Naive thymus-derived CD8-positive, alpha-beta T cell (primary cell): ENCODE results near the gene MAST3. TPM values are rescaled to one million over a fixed set of nuclear protein-coding genes. Genes with fewer than 3 reads are reported as not detected.
A peak's percentile ranks its signal among the peaks of the same experiment; 100 is the strongest.

ENCODE experiments used
- ATAC-seq, 2 donors: fragments of 150-1000 bp; cut with Tn5 transposase in 1 of 2; sonication (Bioruptor Pico), chemical (Tn5 transposase) in 1 of 2; 1 replicate in 1 of 2; 2 replicates in 1 of 2; pipeline ENCODE4 v1.10.0; 2021; ENCODE audit warnings: mild to moderate bottlenecking in 2 of 2, moderate library complexity in 2 of 2
- POLR2A ChIA-PET: fragments of 350-600 bp; sonication (Branson Sonifier 250); formaldehyde crosslinking; loops from one replicate; lab custom pipeline; 2021; ENCODE audit warnings: antibody characterized with exemption; lab: Charles Lee
- DNase-seq, 10 donors: peaks; one replicate each; pipeline versions ENCODE4 v3.0.0 to v3.0.0-alpha.2; 2020 to 2022
- H3K27ac Mint-ChIP-seq, 10 donors: one replicate each; pipeline ENCODE4 v1.8.0; 2020 to 2022; ENCODE audit warnings: mild to moderate bottlenecking in 10 of 10, mixed read lengths in 10 of 10, moderate library complexity in 4 of 10, inconsistent platforms in 1 of 10
- H3K27me3 Mint-ChIP-seq, 5 donors: one replicate each; pipeline ENCODE4 v1.8.0; 2021 to 2022; ENCODE audit warnings: mixed read lengths in 5 of 5
- H3K36me3 Mint-ChIP-seq, 3 donors: one replicate each; pipeline ENCODE4 v1.8.0; 2020 to 2022; ENCODE audit warnings: mixed read lengths in 3 of 3, mild to moderate bottlenecking in 2 of 3, inconsistent platforms in 1 of 3
- H3K4me1 Mint-ChIP-seq, 4 donors: one replicate each; pipeline ENCODE4 v1.8.0; 2021 to 2022; ENCODE audit warnings: mixed read lengths in 4 of 4
- H3K4me3 Mint-ChIP-seq, 10 donors: one replicate each; pipeline ENCODE4 v1.8.0; 2020 to 2022; ENCODE audit warnings: mild to moderate bottlenecking in 10 of 10, mixed read lengths in 10 of 10, moderate library complexity in 6 of 10, inconsistent platforms in 1 of 10
- H3K9me3 Mint-ChIP-seq, 9 donors: one replicate each; pipeline ENCODE4 v1.8.0; 2020 to 2022; ENCODE audit warnings: mixed read lengths in 9 of 9, mild to moderate bottlenecking in 3 of 9, inconsistent platforms in 1 of 9, moderate library complexity in 1 of 9
- polyA plus RNA-seq, 3 donors: library from polyadenylated mRNA; unstranded; fragments of 300-500 nt; fragmentation: Illumina TruSeq; gene quantifications; one replicate each; pipeline ENCODE4 v1.2.3, GENCODE V29; 2021
- total RNA-seq, 8 experiments: library from RNA in 2 of 8; stranded (reverse) in 2 of 8; gene quantifications; one replicate each; pipeline ENCODE4 v1.2.3 and lab custom pipeline; 2021 to 2026

The MAST3 gene
- total and polyA plus RNA-seq, 5 experiments from 2014 or later, result 9.4 to 44.8 (median 15.7) TPM

DNA sequence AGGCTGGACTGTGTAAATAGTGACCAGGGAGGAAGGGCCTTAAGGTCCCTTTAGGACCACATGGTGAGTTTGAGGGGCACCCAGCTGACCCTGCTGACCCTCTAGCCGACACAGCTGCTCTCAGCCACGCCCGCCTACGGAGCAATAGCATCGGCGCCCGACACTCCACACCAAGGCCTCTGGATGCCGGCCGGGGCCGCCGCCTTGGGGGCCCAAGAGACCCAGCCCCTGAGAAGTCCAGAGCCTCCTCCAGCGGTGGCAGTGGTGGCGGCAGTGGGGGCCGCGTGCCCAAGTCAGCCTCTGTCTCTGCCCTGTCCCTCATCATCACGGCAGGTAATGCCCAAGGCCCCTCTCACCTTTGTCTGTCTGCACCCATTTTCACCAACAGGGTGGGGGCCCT, 46.8 kb downstream of the MAST3 start:
- Mint-ChIP-seq H3K4me3 (no peak overlapping the region), H3K27ac (peak overlapping the region in 4 of 10 donors; percentile 60 to 81 (median 76)), H3K9me3 (no peaks in the 10 kb centered on the region), H3K4me1 (peaks cover 0 to 3% (median 1%) of the 10 kb centered on the region in 4 donors), H3K36me3 (peaks cover 3 to 86% (median 14%) of the 10 kb centered on the region in 3 donors), H3K27me3 (no peaks in the 10 kb centered on the region)
- POLR2A ChIA-PET, result interaction anchor here (1.2 to 1.7 kb wide), 2 partner anchors 17 to 25 kb away, joined by 3 to 4 read pairs; no protein-coding TSS in a partner anchor
- no peak for DNase-seq
- no peak for ATAC-seq

DNA sequence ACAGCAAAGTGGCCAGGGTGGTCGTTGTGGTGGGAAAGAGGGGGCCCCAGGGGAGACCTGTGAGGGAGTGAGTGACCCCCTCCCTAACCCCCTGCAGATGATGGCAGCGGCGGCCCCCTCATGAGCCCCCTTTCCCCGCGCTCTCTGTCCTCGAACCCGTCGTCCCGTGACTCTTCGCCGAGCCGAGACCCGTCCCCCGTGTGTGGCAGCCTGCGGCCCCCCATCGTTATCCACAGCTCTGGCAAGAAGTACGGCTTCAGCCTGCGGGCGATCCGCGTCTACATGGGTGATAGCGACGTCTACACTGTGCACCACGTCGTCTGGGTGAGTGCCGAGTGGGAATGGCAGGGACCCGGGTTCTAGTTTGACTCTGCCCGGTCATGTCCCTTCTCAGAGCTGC, 47.3 kb downstream of the MAST3 start:
- POLR2A ChIA-PET, result interaction anchor here (0.5 to 1.7 kb wide), 5 partner anchors 16 to 137 kb away, joined by 3 to 4 read pairs (median 3); partner anchors contain the start of gene ARRDC2
- DNase-seq (no peak), ATAC-seq (no peak)
- no peaks in the 10 kb centered on the region for H3K27me3 Mint-ChIP-seq
- no peak overlapping the region for H3K4me3 Mint-ChIP-seq
- H3K9me3 Mint-ChIP-seq, result no peaks in the 10 kb centered on the region
- peaks cover 3 to 84% (median 14%) of the 10 kb centered on the region in 3 donors for H3K36me3 Mint-ChIP-seq
- H3K4me1 Mint-ChIP-seq, result peaks cover 0 to 4% (median 1%) of the 10 kb centered on the region in 4 donors
- peak overlapping the region in 4 of 10 donors; percentile 35 to 56 (median 48) for H3K27ac Mint-ChIP-seq

- Mint-ChIP-seq H3K27me3 (no peaks in the 10 kb centered on the region), H3K9me3 (no peaks in the 10 kb centered on the region), H3K27ac (peak overlapping the region in 3 of 10 donors; percentile 35 to 69 (median 43)), H3K36me3 (peaks cover under 1 to 80% (median 11%) of the 10 kb centered on the region in 3 donors), H3K4me1 (peaks cover 0 to 7% (median 1%) of the 10 kb centered on the region in 4 donors), H3K4me3 (no peak overlapping the region)
- no peak for ATAC-seq
- POLR2A ChIA-PET, result interaction anchor here (0.5 to 1.7 kb wide), 6 partner anchors 16 to 545 kb away, joined by 3 to 5 read pairs (median 4); partner anchors contain the start of gene ARRDC2
- no peak for DNase-seq
These were observed 47.9 kb downstream of the MAST3 start for GRCh38 chr19:18145391-18145999.

DNA sequence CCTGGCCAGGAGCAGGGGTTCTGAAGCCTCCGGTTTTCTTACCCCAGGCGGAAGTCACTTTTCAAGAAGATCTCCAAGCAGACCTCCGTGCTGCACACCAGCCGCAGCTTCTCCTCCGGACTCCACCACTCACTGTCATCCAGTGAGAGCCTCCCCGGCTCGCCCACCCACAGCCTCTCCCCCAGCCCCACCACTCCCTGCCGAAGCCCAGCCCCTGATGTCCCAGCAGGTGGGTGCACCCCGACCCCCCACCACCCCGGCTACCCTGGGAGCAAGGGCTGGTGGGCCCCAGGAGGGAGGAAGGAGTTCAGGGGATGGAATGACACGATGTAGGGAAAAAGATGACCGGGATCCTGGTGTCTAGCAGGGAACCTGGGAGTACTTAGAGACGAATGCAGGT, 49.8 kb downstream of the MAST3 start:
- ATAC-seq, result no peak
- Mint-ChIP-seq H3K27ac (peak overlapping the region in 3 of 10 donors; percentile 55 to 68 (median 60)), H3K27me3 (no peaks in the 10 kb centered on the region), H3K4me3 (no peak overlapping the region), H3K36me3 (peaks cover 0 to 62% (median 5%) of the 10 kb centered on the region in 3 donors), H3K4me1 (peaks cover 5 to 21% (median 7%) of the 10 kb centered on the region in 4 donors), H3K9me3 (no peaks in the 10 kb centered on the region)
- DNase-seq, result no peak
- POLR2A ChIA-PET, result no interaction called here

GRCh38 chr19:18149596-18149975, 52.0 kb downstream of the MAST3 start:
- H3K27me3 Mint-ChIP-seq, result no peaks in the 10 kb centered on the region
- no peaks in the 10 kb centered on the region for H3K9me3 Mint-ChIP-seq
- DNase-seq (no peak), ATAC-seq (no peak)
- H3K27ac Mint-ChIP-seq, result peak overlapping the region in 2 of 10 donors; percentile 35 to 40
- H3K36me3 Mint-ChIP-seq, result peaks cover 0 to 44% (median 5%) of the 10 kb centered on the region in 3 donors
- peak overlapping the region in 2 of 10 donors; percentile 48 to 66 for H3K4me3 Mint-ChIP-seq
- POLR2A ChIA-PET, result interaction anchor here (0.7 to 1.3 kb wide), 3 partner anchors 21 to 107 kb away, joined by 3 to 5 read pairs (median 4); no protein-coding TSS in a partner anchor
- H3K4me1 Mint-ChIP-seq, result peaks cover 16 to 31% (median 17%) of the 10 kb centered on the region in 4 donors

- H3K4me3 Mint-ChIP-seq, result peak overlapping the region; percentile 83 to 97 (median 93)
- H3K27me3 Mint-ChIP-seq, result no peaks in the 10 kb centered on the region
- ATAC-seq, result no peak
- H3K9me3 Mint-ChIP-seq, result no peaks in the 10 kb centered on the region
- H3K27ac Mint-ChIP-seq, result peak overlapping the region in 9 of 10 donors; percentile 93 to 99 (median 96)
- DNase-seq, result peak in 1 of 10 donors; percentile 62
- POLR2A ChIA-PET, result interaction anchor here (0.6 to 3.1 kb wide), 16 partner anchors 9 to 154 kb away, joined by 3 to 39 read pairs (median 5); partner anchors contain the start of genes IL12RB1, JUND and RAB3A
- H3K4me1 Mint-ChIP-seq, result peaks cover 18 to 32% (median 20%) of the 10 kb centered on the region in 4 donors
- H3K36me3 Mint-ChIP-seq, result peaks cover 0 to 30% (median 1%) of the 10 kb centered on the region in 3 donors
These were observed 53.4 kb downstream of the MAST3 start for GRCh38 chr19:18150776-18151624.

GRCh38 chr19:18152442-18152816, 54.9 kb downstream of the MAST3 start:
- Mint-ChIP-seq H3K4me1 (peaks cover 15 to 31% (median 26%) of the 10 kb centered on the region in 4 donors), H3K4me3 (peak overlapping the region; percentile 83 to 97 (median 93)), H3K36me3 (peaks cover 0 to 20% (median 0%) of the 10 kb centered on the region in 3 donors), H3K27ac (peak overlapping the region; percentile 93 to 99 (median 96)), H3K9me3 (no peaks in the 10 kb centered on the region), H3K27me3 (no peaks in the 10 kb centered on the region)
- POLR2A ChIA-PET, result interaction anchor here (0.6 to 3.1 kb wide), 18 partner anchors 9 to 152 kb away, joined by 3 to 39 read pairs (median 5); partner anchors contain the start of genes ARRDC2, IL12RB1, JUND and MAST3
- peak; percentile 70 to 72 for ATAC-seq
- DNase-seq, result peak; percentile 95 to 100 (median 97)

- ATAC-seq (peak; percentile 86 to 88), DNase-seq (peak; percentile 98 to 100 (median 100))
- peak within 1 kb of the TSS; percentile 93 to 99 (median 96) for H3K27ac Mint-ChIP-seq
- POLR2A ChIA-PET, result interaction anchor here (0.6 to 3.1 kb wide), 15 partner anchors 9 to 152 kb away, joined by 3 to 39 read pairs (median 6); partner anchors contain the start of genes ARRDC2, IL12RB1, JUND and MAST3
- peaks cover 0 to 15% (median 0%) of the 10 kb centered on the region in 3 donors for H3K36me3 Mint-ChIP-seq
- no peaks in the 10 kb centered on the region for H3K27me3 Mint-ChIP-seq
- H3K4me1 Mint-ChIP-seq, result peaks cover 15 to 31% (median 26%) of the 10 kb centered on the region in 4 donors
- H3K9me3 Mint-ChIP-seq, result no peaks in the 10 kb centered on the region
- H3K4me3 Mint-ChIP-seq, result peak within 1 kb of the TSS; percentile 83 to 97 (median 93)
These were observed 55.4 kb downstream of the MAST3 start, which contains the start of gene PIK3R2 for GRCh38 chr19:18152817-18153555. Gene PIK3R2, plus strand, starts transcription at chr19:18153163. Its CDS starts 2,717 bp downstream, at chr19:18155880.

DNA sequence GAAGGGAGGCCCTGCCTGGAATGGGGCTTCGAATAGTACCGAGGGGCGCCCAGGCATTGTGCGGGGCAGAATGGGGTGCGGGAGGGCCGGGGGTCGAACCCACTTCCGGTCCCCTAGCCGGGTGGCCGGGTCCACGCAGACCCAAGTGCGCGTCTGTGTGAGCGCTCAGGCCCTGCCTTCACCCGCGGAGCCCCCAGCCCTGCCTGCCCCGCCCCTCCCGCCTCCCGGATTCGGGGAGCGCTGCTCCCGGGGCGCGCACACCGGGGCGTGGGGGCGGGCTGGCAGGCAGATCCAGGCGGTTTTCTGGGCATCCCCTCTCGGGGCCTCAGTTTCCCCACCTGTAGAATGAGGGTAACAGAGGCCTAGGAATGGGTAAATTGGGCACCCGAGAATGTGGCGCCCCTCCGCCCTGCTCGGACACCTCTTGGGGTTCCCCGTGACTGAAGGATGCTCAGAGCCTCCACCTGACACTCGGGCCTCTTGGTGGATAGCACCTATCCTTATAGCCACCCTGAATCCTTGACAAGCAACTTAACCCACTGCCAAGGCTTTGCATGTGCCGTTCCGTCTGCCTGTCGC, 56.1 kb downstream of the MAST3 start:
- ATAC-seq (no peak), DNase-seq (peak in 3 of 10 donors; percentile 17 to 48 (median 41))
- peak overlapping the region; percentile 83 to 97 (median 92) for H3K4me3 Mint-ChIP-seq
- no peaks in the 10 kb centered on the region for H3K27me3 Mint-ChIP-seq
- peaks cover 0 to 8% (median 0%) of the 10 kb centered on the region in 3 donors for H3K36me3 Mint-ChIP-seq
- POLR2A ChIA-PET, result no interaction called here
- H3K9me3 Mint-ChIP-seq, result no peaks in the 10 kb centered on the region
- H3K27ac Mint-ChIP-seq, result peak overlapping the region; percentile 75 to 96 (median 89)
- peaks cover 15 to 31% (median 26%) of the 10 kb centered on the region in 4 donors for H3K4me1 Mint-ChIP-seq

DNA sequence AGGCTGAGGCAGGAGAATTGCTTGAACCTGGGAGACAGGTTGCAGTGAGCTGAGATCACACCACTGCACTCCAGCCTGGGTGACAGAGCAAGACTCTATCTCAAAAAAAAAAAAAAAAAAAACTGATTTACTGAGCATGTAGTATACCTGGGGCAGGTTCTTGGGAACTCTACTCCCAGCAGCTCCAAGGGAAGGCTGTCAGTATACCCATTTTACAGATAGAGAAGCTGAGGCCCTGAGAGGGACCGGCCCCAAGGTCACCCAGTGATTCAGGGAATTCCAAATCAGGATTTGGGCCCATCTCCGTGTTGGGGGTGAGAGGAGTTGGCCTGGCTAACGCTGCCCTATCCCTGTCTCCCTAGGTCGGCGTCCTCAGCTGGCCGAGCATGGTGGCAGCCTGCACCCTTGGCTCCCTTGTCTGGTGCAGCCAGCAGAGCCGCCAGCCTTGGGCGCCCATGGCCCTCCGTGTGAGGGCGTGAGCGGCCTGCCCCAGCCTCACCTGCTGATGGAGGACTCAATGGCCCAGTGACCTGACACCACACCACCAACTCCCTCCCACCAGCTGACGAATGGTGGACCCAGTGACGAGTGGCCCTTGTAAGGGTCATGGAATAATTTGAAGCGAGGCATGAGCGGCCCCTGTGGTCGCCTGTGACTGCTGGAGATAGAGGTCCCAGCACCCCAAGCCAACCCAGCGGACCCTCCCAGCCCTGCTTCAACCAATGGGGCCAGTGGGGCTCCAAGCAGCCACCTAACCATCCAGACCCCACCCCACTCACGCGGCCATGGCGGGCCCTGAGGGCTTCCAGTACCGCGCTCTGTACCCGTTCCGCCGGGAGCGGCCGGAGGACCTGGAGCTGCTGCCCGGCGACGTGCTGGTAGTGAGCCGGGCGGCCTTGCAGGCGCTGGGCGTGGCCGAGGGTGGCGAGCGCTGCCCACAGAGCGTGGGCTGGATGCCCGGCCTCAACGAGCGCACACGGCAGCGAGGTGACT, 57.8 kb downstream of the MAST3 start:
- Mint-ChIP-seq H3K27me3 (no peaks in the 10 kb centered on the region), H3K4me3 (peak overlapping the region in 7 of 10 donors; percentile 24 to 89 (median 61)), H3K36me3 (peaks cover 0 to 3% (median 0%) of the 10 kb centered on the region in 3 donors), H3K27ac (no peak overlapping the region), H3K9me3 (no peaks in the 10 kb centered on the region), H3K4me1 (peaks cover 16 to 31% (median 30%) of the 10 kb centered on the region in 4 donors)
- ATAC-seq (no peak), DNase-seq (no peak)
- POLR2A ChIA-PET, result interaction anchor here (0.6 to 1.0 kb wide), 2 partner anchors 26 to 127 kb away, joined by 3 to 5 read pairs; no protein-coding TSS in a partner anchor
